IPS-11a (cell line): ENCODE data around the gene PRDM15.

Experiments
- H3K4me3 ChIP-seq: one replicate; pipeline ENCODE4 v1.5.1; 2013; ENCODE audit warnings: low read depth, low read length, control low read depth

PRDM15 gene

DNA sequence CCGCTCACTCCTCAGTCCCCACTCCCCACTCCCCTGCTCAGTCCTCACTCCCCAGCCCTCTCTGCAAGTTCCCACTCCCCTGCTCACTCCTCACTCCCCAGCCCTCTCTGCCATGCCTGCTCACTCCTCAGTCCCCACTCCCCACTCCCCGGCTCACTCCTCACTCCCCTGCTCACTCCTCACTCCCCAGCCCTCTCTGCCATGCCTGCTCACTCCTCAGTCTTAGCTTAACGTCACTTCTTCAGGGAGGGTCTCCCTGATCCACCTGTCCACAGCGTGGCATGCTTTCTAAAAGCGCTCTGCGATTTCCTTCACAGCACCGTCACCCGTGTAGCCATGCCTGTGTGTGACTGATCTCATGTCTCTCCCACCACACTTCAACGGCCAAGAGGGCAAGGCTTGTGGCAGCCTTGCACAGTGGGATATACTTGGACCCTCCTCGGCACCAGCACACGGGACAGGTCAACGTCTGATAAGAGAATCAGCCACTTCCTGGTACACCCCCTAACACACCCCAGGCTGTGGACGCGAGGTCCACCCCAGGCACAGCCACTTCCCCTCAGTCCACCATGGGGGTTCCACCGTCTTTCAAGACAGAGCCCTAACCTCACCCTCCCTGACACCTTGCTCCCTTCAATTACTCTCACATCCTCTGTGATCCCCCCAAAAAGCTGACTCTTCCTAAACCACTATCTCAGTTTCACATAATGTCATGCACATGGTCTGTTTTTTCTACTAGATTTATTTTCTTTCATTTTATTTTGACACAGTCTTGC, 14.0 kb downstream of the PRDM15 start:
- no peak overlapping the region for H3K4me3 ChIP-seq

DNA sequence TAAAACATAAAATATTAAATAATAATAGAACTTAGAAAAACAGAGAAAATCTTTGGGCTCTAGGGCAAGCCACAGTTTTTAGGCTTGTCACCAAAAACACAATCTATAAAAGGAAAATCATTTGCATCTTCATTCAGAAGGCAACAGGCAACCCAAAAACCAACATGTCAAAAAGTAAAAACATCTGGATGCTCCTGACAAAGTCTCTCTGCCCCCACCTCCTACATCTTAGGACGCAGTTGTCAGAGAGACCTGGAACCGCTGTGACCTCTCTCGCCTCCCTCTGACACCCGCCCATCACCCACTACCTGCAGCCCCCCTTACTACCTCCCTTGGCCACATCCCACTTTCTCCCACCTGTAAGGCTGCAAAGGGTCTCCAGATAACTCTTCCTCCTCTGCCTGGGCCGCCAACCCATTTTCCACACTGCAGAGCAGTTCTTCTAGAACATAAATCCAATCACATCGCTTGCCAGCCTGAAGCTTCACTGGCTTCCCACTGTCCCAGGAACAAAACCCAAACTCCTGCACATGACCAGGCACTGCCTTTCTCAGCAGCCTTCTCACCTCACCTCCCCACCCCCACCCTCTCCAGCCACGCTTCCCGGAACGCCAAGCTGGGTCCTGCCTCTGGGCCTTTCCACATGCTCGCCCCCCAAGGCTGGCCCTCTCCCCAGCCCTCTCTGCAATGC, 14.7 kb downstream of the PRDM15 start:
- H3K4me3 ChIP-seq, result no peak overlapping the region

DNA sequence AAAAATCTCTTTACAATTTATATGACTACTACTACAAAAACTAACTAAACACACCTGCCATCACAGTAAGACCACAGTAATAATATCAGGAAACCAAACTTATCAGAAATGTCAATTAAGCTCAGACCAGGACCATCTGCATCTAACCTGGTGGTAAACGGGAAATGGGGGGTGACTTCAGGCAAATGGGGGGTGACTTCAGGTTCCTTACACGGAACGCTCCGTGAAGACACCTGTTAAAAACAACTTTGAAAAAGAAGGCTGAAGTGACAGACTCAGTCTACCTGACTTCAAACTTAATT, 15.8 kb downstream of the PRDM15 start:
- H3K4me3 ChIP-seq, result no peak overlapping the region

DNA sequence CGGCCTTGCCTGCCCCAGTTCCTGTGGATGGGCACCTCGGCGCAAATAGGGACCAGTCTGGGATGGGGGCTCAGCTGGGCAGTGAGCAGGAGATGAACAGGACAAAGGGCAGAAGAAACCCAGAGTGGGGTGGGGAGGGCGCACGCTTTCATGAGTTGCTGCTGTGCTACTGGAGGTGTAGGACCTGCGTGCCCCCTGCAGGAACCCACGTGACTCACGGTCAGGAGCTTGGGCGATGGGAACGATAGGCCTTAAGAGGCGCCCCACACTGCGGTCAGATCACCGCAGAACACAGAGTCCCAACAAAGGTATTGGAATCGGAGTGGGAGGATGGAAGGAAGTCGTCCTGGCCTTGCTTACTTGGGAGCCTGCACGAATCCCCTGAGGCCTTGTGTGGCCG, 17.2 kb downstream of the PRDM15 start:
- H3K4me3 ChIP-seq, result no peak overlapping the region

DNA sequence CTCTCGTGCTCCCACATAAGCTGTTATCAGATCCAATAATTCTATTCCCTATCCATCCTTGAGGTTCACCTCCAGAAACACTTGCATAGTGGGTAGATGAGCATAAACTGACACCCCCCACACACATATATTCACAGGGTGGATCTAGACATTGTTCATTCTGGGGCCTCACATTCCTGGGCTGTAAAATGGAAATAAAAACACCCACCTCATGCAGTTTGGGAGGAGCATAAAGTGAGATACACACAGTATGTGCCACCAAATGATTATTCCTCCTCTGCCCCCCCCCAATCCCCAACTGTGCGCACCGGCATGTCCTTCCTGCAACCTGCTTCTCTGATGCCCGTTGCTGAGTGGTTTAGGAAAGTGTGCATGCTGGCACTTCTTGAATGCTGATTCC, 17.9 kb downstream of the PRDM15 start:
- H3K4me3 ChIP-seq, result no peak overlapping the region

DNA sequence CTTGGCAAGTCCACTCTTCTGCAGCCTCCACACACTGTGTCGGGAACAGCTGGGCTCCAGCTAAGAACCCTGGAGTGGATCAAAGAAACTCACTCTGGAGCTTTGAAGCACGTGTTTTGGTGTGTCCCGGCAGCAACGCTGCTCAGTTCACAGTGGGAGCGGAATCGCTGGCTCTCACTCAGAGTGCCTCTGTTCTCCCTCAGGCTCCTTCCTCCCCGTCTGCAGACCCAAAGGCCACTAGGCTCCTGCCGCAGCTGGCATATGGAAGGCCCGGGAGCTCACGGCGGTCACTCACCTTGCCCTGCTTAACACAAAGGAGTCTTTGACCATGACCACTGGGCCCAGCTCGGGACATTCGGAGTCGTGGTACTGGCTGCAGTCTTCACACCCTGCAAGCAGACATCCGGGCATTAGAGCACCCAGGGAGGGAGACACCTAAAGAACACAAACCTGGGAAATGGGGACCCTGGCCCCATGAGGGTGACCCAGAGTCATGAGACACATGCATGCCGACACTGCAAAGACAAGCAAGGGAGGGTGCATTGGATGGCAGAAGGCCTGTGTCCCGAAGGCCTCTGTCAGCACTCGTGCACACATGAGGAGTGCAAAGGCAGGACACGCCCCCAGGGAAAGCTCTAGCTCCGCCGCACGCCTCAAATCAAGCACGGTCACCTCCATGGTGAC, 19.7 kb downstream of the PRDM15 start:
- H3K4me3 ChIP-seq, result no peak overlapping the region

DNA sequence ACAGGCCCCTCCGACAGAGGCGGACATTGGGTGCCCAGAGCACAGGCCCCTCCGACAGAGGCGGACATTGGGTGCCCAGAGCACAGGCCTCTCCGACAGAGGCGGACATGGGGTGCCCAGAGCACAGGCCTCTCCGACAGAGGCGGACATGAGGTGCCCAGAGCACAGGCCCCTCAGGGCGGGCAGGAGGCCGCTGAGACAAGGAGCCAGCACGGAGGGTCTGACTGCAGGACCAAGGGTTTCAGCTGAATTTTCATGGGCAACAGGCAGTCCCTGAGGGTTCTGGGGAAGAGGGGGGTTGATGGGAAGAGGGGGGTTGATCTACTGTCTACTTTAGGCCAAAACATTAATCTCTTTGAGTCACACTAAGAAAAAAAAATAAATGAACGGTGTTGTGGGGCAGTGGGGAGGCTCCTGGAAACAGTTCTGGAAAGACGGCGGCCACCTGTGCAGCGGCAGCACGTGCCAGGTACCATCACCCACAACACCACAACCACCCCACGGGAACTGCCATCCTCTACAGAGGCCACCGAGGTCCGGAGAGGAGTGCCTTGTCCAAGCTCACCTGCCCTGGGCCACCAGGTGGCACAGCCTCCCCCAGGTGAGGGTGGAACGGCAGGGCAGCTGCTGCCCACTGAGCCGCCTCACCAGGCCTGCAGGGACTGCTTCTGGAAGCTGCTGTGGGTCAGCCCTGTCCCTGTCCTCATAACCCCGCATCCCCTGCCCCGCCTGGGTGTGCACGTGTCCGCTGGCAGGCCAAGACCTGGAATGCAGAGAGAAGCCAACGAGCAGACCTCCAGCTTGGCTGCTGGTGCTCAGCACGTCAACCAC, 20.5 kb downstream of the PRDM15 start:
- H3K4me3 ChIP-seq, result no peak overlapping the region

DNA sequence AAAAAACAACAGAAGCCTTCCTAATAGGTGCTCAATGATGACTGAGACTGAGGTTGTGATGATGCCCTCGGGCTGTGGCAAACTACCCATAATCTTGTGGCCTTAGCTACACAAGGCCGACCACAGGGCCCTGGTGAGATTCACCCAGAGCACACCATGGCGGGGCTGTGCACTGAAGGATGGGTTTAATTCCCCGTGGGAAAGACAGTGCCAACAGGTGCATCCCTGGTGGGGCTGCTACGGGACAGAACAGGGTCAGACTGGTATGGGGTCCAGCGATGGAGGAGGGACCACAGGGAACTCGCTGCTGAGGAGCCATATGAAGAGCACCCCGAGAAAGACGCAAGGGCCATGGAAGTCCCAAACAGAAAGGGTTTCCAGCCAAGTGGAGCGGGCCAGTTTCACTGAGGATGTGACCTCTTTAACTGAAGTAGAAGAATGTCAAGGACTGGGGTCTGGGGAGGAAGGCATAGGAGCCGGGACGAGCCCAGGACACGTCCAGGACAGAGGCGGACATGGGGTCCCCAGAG, 21.3 kb downstream of the PRDM15 start:
- H3K4me3 ChIP-seq, result no peak overlapping the region

DNA sequence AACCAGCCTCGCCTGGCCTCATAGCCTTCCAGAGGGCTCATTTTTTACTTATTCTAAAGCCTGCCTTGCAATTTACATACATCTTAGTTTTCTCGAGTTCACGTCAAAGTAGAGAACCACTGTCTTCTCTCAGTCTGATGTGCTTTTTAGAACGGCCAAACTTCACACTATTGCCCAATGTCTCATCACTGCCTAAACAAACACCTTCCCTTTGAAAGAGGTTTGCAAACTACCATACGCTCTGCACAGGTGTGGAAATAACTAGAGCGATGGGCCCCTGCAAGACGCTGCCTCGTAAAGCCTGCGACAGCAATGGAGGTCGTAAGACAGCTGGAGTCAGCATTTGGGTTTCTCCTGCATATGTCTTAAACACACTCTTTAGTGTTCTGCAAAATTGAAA, 22.6 kb downstream of the PRDM15 start:
- H3K4me3 ChIP-seq, result no peak overlapping the region

DNA sequence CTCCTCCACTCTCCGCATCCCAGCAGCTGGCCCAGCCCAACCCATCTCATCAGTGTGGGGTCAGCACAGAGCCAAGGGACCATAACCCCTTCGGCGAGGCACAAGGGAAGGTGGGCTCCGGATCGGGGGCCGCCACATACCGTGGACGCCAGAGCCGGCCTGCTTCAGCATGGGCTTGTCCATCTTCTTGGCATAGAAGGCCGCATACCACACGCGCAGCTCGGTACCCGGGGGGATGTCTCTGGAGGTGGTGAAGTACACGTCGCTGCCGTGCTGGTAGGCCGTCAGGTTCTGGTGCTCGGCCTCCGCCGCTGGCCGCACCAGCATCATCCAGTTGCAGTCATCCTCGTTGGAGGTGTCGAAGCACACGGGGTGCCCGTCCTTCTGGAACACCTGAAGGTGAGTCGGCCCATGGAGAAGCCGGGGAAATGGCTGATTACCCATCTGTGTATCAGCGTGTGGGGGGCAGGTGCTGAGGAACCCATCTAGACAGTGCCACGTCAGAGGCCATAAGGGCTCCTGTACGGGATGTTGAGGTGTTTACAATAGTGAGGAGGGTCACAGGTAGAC, 24.6 kb downstream of the PRDM15 start:
- H3K4me3 ChIP-seq, result no peak overlapping the region

DNA sequence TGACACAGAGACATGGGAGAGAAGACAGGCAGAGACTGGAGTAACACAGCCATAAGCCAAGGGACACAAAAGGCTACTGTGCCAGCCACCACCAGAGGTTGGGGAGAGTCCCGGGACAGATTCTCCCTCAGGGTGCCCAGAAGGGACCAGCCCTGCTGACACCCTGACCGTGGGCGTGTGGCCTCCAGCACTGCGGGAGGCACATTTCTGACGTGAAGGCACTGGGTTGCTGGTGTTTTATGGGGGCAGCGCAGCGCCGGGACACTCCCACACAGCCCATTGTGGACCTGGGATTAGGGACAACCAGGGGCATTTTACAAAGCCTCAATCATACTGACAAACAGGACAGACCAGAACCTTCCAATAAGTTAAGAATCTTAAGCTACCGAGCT, 26.2 kb downstream of the PRDM15 start:
- H3K4me3 ChIP-seq, result no peak overlapping the region

DNA sequence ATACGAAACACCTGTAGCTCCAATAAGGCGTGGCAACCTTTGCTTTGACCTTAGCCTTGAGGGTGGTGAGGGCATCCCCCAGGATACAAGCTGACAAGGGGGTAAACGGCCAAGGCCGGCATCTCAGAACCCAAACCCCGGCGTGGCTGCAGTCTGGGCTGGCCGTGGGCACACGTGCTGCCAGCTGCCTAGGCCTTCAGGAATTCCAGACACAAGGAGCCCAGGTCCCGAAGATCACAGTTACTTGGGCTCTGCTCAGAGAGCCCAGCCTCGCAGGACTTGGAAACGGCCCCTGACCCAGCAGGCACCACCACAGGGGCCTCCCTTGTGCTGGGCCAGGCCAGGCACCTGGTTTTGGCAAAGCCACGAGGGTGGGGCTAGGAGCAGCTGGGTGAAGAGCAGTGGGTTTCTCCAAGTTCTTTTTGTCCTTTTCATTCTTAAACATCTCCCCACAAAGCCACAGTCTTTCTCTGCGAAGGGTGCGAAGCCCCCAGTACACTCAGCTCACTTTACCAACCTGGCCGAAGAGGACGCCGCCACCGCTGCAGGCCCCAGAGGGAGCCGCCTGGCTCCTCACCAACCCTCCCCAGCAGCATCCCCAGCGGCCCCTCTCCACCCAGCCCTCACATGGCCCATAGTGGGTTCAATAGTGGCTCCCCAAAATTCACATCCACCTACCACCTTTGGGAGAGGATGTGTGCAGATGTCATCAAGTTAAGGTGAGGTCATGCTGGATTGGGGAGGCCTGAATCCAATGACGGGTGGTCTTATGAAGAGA, 26.8 kb downstream of the PRDM15 start:
- H3K4me3 ChIP-seq, result no peak overlapping the region

DNA sequence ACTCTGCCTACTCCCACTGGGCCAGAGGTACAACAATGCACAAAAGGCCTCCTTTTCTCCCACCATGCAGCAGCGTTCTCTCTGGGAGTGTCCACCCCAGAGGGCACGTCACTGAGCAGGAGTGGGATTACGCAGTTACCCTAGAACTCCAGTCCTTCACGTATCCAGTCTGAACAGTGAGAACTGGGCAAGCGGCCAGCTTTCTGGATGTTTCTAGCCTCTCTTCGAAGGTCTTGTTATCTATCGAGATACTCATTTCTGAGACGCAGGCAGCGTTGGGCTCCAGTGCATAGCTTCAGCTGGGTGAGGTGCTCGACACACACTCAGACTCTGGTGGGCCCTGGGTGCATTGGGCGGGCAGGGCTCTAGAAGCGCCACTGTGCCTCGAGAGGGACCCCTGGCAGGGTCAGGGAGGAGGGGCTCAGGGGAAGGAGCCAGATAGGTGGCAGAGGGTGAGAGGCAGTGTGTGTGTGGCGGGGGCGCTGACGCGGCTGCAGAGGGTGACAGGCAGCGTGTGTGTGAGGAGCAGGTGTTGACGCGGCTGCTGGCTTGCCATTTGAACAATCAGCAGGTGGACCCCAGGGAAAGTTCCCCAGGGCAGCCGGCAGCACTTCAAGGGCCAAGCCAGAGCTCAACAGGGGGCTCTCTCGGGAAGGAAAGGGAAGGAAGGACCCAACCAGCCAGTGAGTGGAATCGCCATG, 27.9 kb downstream of the PRDM15 start:
- H3K4me3 ChIP-seq, result no peak overlapping the region

DNA sequence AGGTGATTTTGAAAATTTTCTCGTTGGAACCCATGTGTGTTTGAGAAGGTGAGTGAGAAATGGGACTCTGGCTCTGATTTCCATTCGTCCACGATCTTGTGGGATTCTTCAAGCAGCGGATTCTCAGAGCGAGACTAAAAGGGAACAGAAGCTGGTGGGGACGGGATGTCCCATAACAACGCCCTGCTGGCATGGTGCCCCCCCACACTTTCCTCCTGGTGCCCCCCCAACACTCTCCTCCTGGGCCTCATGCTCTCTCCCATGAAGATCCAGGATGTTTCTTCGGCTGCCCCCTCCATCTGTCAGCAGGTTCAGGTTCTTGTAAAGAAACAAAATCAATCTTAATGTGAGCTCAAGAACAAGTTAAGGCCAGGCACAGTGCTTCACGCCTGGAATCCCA, 29.1 kb downstream of the PRDM15 start:
- no peak overlapping the region for H3K4me3 ChIP-seq

DNA sequence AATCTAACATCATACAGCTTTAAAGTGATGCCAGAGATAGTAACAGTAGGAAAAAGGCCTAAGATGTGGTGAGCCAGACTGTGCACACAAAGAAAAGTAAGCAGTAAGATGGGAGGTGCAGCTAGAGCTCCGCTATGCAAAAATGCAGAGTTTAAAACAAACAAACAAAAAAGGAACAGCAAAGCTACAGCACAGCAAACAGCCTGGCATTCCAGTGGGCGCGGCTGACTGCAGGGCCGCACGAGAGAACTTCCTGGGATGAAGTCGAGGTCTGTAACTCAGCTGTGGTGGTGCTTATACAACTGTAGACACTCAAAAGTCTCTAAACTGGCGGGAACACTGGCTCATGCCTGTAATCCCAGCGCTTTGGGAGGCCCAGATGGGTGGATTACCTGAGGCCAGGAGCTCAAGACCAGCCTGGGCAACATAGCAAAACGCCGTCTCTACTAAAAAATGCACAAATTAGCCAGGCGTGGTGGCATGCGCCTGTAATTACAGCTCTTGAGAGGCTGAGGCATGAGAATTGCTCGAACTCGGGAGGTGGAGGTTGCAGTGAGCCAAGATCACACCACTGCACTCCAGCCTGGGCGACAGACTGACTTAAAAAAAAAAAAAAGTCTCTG, 30.1 kb downstream of the PRDM15 start:
- H3K4me3 ChIP-seq, result no peak overlapping the region

DNA sequence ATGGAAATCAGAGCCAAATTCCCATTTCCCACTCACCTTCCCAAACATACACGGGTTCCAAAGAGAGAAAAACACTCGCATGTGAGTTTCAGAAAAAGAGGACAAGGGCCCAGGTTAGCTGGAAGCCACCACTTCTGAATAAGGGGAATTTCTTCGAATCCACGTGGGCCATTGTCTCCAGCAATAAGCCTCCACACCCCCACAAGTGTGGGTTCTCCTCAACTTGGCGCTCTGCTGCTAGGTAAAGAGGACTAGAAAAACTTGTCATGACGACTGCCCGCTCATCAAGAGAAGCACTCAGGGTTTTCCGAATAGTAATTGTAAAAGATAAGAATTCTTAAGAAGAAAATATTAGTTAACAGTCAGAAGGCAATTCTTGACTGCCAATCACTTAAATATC, 30.6 kb downstream of the PRDM15 start:
- H3K4me3 ChIP-seq, result no peak overlapping the region

DNA sequence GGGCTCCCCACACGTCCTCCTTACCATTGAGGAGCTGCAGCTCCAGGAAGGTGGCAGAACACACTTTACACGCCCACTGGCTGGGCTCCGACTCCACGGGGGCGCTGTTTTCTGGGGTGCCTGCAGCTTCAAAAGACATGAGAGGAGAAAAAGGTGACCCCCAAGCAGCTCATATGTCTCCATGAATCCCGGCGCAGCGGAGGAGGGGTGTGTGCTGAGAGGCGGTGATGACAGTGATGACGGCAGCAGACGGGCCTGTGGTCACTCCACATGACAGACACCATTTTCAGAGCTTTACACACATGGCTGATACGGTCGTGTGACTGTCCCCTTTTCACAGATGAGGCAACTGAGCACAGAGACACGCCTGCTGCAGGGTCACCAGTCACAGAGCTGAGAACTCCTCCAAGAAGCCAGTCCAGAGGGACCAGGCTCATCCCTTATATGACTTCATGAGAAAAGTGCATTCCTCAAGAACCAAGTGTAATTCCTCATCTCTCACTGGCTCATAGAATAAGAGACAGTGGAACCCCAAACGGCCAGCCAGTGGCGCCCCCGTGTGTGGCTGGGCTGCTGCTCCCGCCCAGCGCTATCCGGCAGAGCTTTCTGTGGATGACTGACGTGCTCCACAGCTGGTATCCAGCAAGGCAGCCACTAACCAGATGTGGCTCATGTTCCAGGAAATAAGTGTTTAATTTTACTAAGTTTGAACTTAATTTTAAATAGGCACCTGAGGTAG, 31.9 kb downstream of the PRDM15 start:
- no peak overlapping the region for H3K4me3 ChIP-seq

DNA sequence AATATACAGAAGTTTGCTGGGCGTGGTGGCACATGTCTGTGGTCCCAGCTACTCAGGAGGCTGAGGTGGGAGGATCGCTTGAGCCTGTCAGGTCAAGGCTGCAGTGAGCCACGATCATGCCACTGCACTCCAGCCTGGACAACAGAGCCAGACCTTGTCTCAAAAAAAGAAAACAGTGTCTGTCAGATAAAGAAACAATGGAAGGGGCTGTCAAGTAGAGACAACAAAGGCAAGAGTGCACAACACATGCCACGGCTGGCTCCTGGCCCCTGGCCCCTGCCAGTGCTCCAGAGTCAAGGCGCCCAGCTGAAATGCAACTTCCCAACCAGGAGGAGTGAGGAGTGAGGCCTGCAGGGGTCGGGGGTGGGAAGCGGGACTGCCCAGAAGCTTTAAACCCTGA, 32.6 kb downstream of the PRDM15 start:
- no peak overlapping the region for H3K4me3 ChIP-seq

DNA sequence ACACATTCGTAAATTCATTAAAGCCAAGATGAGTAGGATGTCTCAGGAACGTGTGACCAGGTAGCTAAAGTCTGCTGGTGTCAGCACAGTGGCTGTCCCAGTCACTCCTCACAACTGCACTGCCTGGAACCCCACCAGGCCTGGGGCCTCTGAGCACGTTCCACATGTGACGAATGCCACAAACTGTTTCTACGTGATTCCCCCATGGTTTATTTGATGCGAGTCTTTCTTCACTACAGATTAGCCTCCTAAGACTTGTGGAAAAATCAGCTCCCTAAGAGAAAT, 33.2 kb downstream of the PRDM15 start:
- H3K4me3 ChIP-seq, result no peak overlapping the region
